ENCODE data around the gene IFT22.
A peak's percentile ranks its signal among the peaks of the same experiment; 100 is the strongest.
"Not testable (repeated sequence)": the region's sequence is repeated elsewhere in the genome, so short reads cannot be mapped to it uniquely, and the experiment has no call there.

The IFT22 gene

DNA sequence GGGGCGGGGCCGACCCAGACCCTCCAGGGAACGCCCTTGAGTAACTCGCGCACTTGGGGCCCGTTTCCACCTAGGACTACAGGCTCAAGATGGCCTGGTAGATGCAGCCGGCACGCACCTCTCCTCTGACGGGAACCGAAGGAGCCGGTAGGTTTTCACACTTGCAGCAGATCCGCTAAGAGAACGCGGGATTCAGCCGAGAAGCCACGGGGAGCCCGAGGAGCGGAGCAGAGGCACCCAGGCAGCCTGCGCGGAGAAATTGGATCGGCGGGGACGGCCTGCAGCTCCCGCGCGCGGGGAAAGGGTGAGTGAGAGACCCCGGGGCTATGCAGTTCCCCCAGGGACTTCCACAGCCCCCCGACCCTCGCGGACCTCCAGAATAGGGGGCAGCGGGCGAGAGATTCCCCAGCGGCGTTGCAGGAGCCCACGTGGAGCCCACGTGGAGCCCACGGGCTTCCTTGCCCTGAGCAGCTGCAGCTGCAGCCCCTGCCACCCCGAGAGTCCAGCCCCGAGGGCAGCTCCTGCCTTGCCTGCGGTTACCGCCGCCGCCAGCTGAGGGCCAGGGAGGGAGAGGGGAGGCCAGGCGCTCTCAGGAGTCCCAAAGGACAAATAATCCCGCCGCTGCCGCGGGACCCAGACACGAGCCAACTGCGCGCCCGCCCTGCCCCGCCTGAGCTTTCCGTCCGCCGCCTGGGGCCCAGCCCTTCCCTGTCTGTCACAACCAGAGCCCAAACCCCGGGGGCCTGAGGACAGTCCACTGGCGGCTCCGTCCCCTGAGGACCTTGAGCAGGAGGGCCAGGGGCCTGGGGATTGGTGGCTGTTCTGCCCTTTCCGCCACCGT lies 13.1 kb downstream of the IFT22 start:
- DNase-seq, result peak; percentile 73

DNA sequence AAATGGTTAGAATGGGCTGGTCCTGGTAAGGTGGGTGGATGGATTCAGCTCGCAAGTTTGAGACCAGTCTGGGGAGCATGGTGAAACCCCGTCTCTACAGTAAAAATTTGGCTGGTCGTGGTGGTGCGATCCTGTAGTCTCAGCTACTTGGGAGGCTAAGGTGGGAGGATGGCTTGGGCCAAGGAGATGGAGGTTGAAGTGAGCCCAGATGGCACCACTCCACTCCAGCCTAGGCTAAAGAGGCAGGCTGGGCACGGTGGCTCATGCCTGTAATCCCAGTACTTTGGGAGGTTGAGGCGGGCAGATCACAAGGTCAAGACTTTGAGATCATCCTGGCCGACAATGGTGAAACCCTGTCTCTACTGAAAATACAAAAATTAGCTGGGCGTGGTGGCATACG lies 15.3 kb downstream of the IFT22 start:
- DNase-seq, result no peak

DNA sequence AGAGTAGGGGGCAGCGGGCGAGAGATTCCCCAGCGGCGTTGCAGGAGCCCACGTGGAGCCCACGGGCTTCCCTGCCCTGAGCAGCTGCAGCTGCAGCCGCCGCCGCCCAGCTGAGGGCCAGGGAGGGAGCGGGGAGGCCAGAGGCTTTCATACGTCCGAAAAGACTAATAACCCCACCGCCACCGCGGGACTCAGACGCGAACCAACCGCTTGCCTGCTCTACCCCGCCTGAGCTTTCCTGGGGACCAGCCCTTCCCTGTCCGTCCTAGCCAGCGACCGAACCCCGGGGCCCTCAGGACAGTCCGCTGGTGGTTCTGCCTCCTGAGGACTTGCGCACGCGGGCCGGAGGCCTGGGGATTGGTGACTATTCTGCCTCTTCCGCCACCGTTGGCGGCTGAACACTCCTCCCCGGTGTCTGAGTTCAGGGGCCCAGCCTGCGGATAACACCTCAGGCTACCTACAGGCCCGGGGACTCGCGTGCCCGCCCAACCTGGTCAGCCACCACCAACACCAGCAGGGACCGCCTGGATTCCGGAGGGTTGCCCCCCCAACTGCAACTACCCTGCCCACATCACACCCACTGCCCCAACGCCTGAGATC lies 18.4 kb downstream of the IFT22 start:
- DNase-seq, result peak; percentile 22

DNA sequence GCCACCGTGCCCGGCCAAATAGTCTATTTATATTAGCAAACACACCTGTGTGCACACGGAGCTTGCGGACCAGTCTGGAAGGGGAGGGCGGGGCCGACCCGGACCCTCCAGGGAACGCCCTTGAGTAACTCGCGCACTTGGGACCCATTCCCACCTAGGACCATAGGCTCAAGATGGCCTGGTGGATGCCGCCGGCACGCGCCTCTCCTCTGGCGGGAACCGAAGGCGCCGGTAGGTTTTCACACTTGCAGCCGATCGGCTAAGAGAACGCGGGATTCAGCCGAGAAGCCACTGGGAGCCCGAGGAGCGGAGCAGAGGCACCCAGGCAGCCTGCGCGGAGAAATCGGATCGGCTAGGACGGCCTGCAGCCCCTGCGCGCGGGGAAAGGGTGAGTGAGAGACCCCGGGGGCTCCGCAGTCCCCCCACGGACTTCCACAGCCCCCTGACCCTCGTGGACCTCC lies 18.9 kb downstream of the IFT22 start:
- peak; percentile 36 for DNase-seq

DNA sequence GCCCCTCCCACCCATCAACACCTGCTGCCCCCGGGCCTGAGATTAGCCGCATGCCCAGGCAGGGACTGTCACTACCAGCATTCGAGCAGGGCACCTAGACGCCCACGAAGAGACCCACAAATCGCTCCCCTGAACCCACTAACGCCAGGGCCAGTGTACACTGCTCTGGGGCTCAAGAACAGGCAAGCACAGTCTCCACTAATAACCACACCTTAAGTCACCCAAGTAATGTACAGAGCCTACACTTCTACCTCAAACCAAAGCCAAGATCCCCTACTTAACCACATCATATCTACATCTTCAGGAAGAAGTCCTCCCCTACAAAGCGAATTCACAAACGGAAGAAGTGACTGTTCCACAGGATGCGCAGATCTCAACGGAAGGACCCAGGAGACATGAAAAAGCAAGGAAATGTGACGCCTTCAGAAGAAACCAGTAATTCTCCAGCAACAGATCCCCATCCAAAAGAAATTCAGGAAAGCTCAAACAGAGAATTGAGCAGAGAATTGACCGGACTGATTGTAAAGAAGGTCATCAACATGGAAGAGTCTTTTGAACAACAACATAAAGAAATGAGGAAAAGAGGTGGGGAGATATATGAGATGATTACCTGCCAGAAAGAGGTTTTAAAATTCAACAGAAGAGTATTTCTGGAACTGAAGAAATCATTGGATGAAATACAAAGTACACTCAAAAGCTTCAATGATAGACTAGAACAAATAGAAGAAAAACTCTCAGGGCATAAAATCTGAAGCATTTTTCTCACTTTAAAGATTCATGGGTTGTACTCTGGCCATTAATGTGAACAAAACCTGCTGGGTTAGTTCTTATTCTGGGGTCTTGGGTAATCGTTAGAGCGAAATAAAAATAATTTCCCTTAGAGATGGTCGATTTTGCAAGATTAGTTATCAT lies 20.9 kb downstream of the IFT22 start:
- DNase-seq, result no peak

DNA sequence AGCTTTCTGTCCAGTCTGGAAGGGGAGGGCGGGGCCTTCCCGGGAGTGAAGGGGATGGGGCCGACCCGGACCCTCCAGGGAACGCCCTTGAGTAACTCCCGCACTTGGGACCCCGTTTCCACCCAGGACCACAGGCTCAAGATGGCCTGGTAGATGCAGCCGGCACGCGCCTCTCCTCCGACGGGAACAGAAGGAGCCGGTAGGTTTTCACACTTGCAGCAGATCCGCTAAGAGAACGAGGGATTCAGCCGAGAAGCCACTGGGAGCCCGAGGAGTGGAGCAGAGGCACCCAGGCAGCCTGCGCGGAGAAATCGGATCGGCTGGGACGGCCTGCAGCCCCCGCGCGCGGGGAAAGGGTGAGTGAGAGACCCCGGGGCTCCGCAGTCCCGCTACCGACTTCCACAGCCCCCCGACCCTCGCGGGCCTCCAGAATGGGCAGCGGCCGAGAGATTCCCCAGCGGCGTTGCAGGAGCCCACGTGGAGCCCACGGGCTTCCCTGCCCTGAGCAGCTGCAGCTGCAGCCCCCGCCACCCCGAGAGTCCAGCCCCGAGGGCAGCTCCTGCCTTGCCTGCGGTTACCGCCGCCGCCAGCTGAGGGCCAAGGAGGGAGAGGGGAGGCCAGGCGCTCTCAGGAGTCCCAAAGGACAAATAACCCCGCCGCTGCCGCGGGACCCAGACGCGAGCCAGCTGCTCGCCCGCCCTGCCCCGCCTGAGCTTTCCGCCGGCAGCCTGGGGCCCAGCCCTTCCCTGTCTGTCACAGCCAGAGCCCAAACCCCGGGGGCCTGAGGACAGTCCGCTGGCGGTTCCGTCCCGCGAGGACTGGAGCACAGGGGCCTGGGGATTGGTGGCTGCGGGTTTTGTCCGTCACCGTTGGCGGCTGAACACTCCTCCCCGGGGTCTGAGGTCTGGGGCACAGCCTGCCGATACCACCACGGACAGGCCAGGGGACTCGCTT lies 21.8 kb downstream of the IFT22 start:
- DNase-seq, result peak; percentile 39

DNA sequence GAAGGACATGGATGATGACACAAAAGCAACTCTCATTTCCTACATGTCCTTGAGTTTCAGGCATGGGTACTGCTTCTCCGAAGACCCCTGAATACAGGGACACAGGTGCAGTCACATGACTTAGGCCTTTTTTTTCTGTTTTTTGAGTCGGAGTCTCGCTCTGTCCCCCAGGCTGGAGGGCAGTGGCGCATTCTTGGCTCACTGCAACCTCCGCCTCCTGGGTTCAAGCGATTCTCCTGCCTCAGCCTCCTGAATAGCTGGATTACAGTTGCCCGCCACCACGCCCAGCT lies 26.8 kb downstream of the IFT22 start:
- DNase-seq, result no peak

DNA sequence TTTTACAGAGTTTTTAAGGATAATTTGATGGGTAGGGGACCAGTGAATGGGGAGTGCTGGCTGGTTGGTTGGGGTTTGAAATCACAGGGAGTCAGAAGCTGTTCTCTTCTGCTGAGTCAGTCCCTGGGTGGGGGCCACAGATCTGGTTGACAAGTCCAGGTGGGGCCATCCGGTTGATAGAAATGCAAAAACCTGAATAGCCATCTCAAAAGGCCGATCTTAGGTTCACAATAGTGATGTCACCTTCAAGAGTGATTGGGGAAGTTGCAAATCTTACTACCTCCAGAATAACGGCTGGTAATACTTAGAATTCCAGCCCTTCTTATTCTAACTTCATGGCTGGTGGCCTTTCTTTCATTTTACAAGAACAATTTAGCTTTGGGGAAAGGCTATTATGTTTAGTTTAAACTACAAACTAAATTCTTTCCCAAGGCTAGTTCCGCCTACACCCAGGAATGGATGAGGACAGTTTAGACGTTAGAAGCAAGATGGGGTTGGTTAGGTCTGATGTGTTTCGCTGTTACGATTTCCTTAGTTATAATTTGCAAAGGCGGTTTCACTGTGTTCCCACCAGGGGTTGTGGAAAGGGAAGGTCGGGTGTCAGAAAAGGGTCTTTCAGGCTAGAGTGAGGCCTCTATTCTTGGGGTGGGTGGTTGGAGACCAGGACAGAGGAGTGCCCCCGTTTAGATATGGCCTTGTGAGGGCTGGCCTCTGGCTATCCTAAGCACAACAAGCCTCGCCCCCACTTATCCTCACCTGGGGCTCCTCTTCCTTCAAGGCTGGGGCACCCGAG lies 27.4 kb downstream of the IFT22 start:
- DNase-seq, result no peak

DNA sequence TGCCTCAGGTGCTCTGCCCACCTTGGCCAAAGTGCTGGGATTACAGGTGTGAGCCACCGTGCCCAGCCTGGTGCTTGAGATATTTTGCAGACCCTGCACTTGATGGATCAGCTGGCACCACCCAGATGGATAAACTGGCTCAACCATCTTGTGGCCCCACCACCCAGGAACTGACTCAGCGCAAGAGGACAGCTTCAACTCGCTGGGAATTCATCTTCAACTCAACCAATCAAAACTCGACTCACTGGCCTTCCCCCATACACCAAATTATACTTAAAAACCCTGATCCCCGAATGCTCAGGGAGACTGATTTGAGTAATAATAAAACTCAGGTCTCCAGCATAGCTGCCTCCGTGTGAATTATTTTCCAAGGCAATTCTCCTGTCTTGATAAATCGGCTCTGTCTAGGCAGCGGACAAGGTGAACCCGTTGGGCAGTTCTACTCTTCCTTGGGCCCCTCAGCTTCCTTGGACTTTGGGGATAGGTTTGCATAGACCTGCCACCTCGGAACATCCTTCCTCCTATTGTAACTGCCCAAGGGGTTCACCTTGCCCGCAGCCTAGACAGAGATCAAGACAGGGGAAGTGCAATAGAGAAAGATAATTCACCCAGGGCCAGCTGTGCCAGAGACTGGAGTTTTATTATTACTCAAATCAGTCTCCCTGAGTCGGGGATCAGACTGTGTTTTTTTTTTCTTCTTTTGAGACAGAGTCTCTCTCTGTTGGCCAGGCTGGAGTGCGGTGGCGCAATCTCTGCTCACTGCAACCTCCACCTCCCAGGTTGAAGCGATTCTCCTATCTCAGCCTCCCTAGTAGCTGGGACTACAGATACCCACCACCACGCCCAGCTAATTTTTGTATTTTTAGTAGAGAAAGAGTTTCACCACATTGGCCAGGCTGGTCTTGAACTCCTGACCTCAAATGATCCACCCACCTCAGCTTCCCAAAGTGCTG lies 28.3 kb downstream of the IFT22 start:
- DNase-seq, result not testable (repeated sequence)

DNA sequence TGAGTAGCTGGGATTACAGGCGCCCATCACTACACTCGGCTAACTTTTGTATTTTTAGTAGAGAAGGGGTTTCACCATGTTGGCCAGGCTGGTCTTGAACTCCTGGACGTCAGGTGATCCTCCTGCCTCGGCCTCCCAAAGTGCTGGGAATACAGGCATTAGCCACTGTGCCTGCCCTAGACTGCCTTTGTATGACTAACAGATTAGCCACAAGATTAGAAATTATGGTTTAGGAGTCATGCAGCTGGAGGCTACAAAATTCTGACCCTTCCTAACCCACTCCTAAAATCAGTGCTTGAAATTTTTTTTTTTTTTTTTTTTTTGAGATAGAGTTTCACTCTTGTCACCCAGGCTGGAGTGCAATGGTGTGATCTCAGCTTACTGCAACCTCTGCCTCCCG lies 29.0 kb downstream of the IFT22 start:
- not testable (repeated sequence) for DNase-seq

DNA sequence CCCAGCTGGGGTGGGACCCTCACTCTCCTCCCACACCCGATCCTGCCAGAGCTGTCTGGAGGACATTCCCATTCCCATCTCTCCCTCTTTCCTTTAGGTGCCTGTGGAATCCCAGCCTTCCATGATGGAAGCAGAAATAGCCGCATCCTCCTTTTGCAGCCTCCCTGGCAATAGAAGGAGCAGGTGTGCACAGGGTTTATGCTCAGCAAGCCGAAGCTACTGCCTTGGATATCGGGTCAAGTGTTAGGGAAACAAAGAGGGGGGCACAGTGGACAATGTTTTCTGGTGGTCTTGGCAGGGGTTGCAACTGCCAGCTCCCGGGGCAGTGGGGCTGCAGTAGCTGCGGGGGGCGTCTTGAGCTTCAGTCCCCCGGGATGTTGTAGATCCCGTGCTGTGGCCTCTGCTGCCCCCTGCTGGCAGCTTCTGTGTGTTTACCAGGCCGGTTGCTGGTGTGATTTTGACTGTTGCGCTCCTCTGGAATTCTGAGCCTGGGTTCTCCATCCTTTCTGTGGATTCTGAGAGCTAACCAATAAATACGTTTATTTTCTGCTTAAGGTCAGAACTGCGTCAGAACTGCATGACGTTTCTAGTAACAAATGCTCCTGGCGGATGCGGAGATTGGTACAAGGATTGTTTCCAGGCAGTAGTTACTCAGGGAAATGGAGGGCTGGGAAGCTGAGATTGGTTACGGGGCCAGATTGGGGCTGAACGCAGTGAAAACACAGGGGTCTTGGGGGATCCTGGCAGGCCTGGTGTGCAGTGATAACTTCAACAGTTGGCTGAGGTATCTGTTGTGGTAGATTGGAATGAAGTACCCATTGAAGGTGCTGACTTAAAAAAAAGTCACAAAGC lies 31.2 kb downstream of the IFT22 start:
- peak; percentile 73 for DNase-seq

DNA sequence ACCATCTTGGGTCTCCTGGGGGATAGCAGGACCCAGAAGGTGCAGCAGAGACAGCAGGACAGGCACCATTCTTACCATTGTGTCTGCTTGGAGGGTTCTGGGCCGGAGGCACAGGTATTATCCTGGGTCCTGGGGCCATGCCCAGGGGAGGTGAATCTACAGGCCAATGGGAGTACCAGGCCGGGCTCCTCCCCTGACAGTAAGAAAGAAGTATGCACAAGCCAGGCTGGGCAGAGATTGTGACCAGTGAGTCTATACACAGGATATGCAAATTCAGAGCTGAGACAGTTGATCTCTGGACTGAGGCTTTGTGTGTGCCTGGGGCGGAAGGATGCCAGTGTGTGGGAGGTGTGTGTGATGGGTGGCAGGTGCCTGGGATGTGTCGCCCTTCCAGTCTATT lies 31.9 kb downstream of the IFT22 start:
- not testable (repeated sequence) for DNase-seq

DNA sequence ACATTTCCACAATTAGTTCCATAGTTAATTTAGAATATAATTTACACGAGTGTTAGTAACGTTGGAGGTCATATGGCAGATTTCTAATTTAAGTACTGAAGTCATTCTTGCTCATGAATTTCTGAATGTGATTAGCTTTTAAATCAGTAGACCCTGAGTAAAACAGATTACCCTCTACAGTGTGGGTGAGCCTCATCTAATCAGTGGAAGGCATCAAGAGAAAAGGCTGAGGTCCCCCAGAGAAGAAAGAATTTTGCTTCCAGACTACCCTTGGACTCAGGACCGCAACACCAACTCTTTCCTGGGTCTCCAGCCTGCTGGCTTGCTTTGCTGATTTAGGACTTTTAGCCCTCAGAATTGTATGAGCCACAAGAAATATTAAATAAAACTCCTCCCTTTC lies 33.2 kb downstream of the IFT22 start:
- no peak for DNase-seq

DNA sequence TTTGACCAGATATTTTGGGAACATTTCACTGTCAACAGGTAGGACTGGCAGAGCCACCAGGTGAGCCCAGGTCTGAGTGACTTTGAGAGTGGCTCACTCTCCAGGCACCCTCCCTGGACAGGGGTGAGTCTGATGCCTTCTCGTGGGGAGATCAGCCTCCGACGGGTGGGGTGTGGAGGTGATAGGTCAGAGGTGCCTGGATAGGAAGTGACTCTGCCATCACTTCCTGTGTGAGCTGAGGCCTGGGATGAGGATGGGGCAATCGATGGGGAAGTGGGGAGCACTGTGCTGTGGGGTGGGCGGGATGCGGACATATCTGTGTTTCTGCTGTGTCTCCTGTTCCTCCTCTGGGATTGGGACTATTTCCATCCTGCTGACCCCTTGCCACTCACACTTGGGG lies 34.6 kb downstream of the IFT22 start:
- DNase-seq, result no peak

DNA sequence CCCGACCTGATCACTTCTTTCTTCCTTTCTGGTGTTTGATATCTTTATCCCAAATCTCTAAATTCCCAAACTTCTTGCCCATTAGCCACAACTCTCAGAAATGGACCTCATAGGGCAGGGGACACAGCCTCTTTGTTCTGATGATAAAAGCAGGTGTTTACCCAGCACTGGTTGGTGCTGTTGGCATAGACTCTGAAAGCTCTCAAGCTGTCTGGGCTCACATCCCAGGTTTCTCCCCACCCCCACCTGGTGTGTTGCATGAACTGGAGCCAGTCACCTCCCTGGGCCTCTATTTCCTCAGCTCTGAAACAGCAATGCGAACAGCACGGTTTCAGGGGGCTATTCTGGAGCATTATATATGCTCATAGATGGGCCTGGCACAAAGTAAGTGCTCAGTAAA lies 35.7 kb downstream of the IFT22 start:
- DNase-seq, result not testable (repeated sequence)

DNA sequence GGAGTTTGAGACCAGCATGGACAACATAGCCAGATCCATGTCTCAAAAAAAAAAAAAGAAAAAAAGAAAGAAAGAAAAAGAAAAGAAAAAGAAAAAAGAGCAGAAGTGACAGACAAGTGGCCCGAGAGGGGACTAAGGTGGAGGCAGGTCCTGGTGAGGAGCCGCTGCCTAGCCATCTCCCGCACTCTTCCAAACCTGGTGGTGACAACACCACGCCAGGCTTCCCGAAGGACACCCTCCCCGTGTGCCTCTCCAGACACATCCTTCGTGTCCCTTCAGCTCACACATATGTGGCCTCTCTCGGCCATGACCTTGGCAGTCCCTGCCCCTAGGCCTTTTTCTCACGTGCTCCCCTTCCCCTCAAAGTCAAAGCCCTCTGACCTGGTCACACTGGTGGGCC lies 36.4 kb downstream of the IFT22 start:
- DNase-seq, result no peak

DNA sequence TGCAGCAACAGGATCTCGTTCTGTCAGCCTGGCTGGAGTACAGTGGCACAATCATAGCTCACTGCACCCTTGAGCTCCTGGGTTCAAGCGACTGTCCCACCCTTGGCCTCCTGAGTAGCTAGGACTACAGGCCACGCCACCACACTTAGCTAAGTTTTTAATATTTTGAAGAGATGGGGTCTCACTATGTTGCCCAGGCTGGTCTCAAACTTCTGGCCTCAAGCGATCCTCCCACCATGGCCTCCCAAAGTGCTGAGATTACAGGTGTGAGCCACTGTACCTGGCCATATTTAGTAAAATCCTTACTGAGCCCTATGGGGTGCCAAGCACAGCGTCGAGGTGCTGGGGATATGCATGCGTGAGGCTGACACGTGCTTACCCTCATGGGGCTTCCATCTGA lies 40.7 kb downstream of the IFT22 start:
- DNase-seq, result not testable (repeated sequence)

DNA sequence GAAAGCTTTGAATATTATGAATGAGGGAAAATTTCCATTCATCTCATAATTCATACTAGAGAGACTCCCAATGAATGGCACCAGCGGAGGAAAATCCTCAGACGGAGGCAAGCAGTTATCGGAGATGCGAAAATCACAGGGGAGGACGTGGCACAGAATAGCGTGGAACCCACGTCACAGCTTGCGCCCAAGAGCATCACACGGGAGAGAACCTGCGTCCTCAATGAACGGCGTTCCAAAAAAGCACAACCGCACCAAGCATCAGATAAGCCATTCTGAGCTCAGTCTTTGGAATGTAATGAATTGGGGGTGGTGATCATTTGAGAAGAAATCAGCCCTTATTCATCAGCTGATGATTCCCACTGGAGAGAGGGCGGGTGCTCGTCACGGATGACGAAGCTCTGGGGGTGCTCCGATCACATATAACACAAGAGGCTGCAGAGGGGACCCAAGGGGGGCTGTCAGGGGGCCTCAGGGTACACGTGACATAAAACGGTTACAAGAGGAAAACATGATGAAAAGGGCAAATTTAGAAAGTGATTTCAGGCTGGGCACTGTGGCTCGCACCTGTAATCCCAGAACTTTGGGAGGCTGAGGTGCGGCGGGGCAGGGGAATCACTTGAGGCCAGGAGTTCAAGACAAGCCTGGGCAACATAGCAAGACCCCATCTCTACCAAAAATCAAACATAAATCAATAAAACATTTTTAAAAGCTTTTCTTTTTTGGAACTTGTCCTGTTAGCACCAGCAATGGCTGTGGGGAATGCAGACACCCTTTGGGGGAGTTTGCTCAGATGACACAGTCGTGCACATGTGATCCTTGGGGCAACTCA lies 42.9 kb downstream of the IFT22 start:
- DNase-seq, result no peak
